Measurements from ENCODE around the gene TTC33.

Gene TTC33

DNA sequence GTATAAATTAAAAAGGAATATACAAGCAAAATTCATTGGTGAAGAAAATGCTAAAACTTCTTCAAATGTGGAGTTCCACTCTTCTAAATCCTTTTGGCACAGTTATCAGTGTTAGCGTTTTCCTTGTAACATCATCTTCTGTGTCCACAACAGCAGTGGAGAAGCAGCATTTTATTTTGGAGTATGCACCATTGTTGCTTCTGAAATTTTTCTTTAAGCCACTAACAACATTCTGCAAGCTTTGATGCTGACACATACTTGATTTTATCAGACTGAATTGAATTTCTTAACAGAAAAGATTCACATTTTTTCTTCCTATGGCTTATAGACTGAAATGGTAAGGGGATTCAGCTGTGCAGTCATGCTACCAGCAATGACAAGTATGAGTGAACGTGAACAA, 136.8 kb downstream of the TTC33 start:
- ATAC-seq (ENCODE audit: low read depth) (no peak), DNase-seq (ENCODE audit: low spot score) (no peak)
- no peak overlapping the region for H3K27ac ChIP-seq (ENCODE audit: poor library complexity, severe bottlenecking)
- H3K4me3 ChIP-seq (ENCODE audit: severe bottlenecking), result no peak overlapping the region
- H3K36me3 ChIP-seq (ENCODE audit: low read depth), result no peaks in the 10 kb centered on the region
- TF ChIP-seq, protein P1, sequence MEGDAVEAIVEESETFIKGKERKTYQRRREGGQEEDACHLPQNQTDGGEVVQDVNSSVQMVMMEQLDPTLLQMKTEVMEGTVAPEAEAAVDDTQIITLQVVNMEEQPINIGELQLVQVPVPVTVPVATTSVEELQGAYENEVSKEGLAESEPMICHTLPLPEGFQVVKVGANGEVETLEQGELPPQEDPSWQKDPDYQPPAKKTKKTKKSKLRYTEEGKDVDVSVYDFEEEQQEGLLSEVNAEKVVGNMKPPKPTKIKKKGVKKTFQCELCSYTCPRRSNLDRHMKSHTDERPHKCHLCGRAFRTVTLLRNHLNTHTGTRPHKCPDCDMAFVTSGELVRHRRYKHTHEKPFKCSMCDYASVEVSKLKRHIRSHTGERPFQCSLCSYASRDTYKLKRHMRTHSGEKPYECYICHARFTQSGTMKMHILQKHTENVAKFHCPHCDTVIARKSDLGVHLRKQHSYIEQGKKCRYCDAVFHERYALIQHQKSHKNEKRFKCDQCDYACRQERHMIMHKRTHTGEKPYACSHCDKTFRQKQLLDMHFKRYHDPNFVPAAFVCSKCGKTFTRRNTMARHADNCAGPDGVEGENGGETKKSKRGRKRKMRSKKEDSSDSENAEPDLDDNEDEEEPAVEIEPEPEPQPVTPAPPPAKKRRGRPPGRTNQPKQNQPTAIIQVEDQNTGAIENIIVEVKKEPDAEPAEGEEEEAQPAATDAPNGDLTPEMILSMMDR (IDR thresholded peaks at IDR 0.05; ENCODE audit: poor library complexity, severe bottlenecking), result no peak
- no peaks in the 10 kb centered on the region for H3K9me3 ChIP-seq (ENCODE audit: severe bottlenecking)
- H3K4me1 ChIP-seq (ENCODE audit: insufficient read depth, poor library complexity, severe bottlenecking), result peaks cover 28% of the 10 kb centered on the region
- H3K27me3 ChIP-seq (ENCODE audit: insufficient read depth, poor library complexity, severe bottlenecking), result no peaks in the 10 kb centered on the region

DNA sequence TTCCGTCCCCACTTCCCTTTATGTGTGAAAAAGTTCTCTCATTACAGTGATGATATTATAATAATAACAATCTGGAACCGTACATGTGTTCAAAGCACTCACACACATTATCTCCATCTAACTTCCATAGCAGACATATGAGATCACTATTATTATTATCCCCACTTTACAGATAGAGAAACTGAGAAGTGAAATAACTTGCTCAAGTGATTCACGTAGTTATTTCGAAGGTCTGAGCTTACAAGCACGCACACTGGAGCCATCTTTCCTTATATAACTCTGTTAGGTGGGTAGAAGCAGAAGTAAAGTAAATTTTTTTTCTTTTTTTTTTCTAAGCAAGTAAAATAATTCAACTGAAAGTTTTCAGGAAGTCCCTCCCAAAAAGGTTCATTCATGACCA, 139.0 kb downstream of the TTC33 start:
- TF ChIP-seq, protein P1 (IDR thresholded peaks at IDR 0.05; ENCODE audit: poor library complexity, severe bottlenecking), result no peak
- Histone ChIP-seq H3K27ac (ENCODE audit: poor library complexity, severe bottlenecking) (peak overlapping the region; percentile 58), H3K4me1 (ENCODE audit: insufficient read depth, poor library complexity, severe bottlenecking) (peaks cover 28% of the 10 kb centered on the region), H3K36me3 (ENCODE audit: low read depth) (no peaks in the 10 kb centered on the region), H3K4me3 (ENCODE audit: severe bottlenecking) (no peak overlapping the region), H3K9me3 (ENCODE audit: severe bottlenecking) (no peaks in the 10 kb centered on the region), H3K27me3 (ENCODE audit: insufficient read depth, poor library complexity, severe bottlenecking) (no peaks in the 10 kb centered on the region)
- ATAC-seq (ENCODE audit: low read depth) (no peak), DNase-seq (ENCODE audit: low spot score) (no peak)

GRCh38 chr5:40615586-40616170, 140.1 kb downstream of the TTC33 start:
- H3K9me3 ChIP-seq (ENCODE audit: severe bottlenecking), result no peaks in the 10 kb centered on the region
- peak overlapping the region; percentile 58 for H3K27ac ChIP-seq (ENCODE audit: poor library complexity, severe bottlenecking)
- H3K4me1 ChIP-seq (ENCODE audit: insufficient read depth, poor library complexity, severe bottlenecking), result peaks cover 28% of the 10 kb centered on the region
- ATAC-seq (ENCODE audit: low read depth) (peak; percentile 72), DNase-seq (ENCODE audit: low spot score) (no peak)
- TF ChIP-seq, protein P1 (IDR thresholded peaks at IDR 0.05; ENCODE audit: poor library complexity, severe bottlenecking), result no peak
- H3K27me3 ChIP-seq (ENCODE audit: insufficient read depth, poor library complexity, severe bottlenecking), result no peaks in the 10 kb centered on the region
- no peak overlapping the region for H3K4me3 ChIP-seq (ENCODE audit: severe bottlenecking)
- no peaks in the 10 kb centered on the region for H3K36me3 ChIP-seq (ENCODE audit: low read depth)

- no peaks in the 10 kb centered on the region for H3K36me3 ChIP-seq (ENCODE audit: low read depth)
- H3K27me3 ChIP-seq (ENCODE audit: insufficient read depth, poor library complexity, severe bottlenecking), result no peaks in the 10 kb centered on the region
- TF ChIP-seq, protein P1 (IDR thresholded peaks at IDR 0.05; ENCODE audit: poor library complexity, severe bottlenecking), result no peak
- H3K4me1 ChIP-seq (ENCODE audit: insufficient read depth, poor library complexity, severe bottlenecking), result peaks cover 28% of the 10 kb centered on the region
- peak overlapping the region; percentile 58 for H3K27ac ChIP-seq (ENCODE audit: poor library complexity, severe bottlenecking)
- H3K9me3 ChIP-seq (ENCODE audit: severe bottlenecking), result no peaks in the 10 kb centered on the region
- DNase-seq (ENCODE audit: low spot score), result no peak
- H3K4me3 ChIP-seq (ENCODE audit: severe bottlenecking), result no peak overlapping the region
- ATAC-seq (ENCODE audit: low read depth), result no peak
Measured at GRCh38 chr5:40614923-40615585, 140.7 kb downstream of the TTC33 start.

DNA sequence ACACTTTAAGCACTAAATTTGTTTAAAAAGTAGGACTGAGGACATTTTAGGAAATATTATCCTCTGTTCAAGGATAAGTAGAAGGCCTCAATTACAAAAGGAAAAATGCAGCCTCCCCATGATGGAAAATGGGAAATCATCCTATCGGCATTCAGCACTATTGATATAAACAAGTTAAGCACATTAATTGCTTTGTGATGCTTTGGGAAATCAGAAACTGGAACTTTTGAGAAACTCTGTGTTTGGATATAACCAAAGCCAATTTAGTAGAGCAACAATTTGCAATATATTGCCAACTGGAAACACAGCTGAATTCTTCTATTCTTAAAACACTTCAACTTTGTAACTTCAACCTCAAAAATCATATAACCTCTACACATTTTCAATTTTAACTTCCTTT, 141.3 kb downstream of the TTC33 start:
- H3K4me1 ChIP-seq (ENCODE audit: insufficient read depth, poor library complexity, severe bottlenecking), result peaks cover 23% of the 10 kb centered on the region
- H3K36me3 ChIP-seq (ENCODE audit: low read depth), result no peaks in the 10 kb centered on the region
- ATAC-seq (ENCODE audit: low read depth), result no peak
- DNase-seq (ENCODE audit: low spot score), result no peak
- TF ChIP-seq, protein P1 (IDR thresholded peaks at IDR 0.05; ENCODE audit: poor library complexity, severe bottlenecking), result no peak
- H3K9me3 ChIP-seq (ENCODE audit: severe bottlenecking), result no peaks in the 10 kb centered on the region
- H3K27ac ChIP-seq (ENCODE audit: poor library complexity, severe bottlenecking), result peak overlapping the region; percentile 58
- H3K4me3 ChIP-seq (ENCODE audit: severe bottlenecking), result no peak overlapping the region
- no peaks in the 10 kb centered on the region for H3K27me3 ChIP-seq (ENCODE audit: insufficient read depth, poor library complexity, severe bottlenecking)

Measured in RWPE2 (cell line).